ENCODE measurements around the gene EPHA4. TPM values are rescaled to one million over a fixed set of nuclear protein-coding genes. Genes with fewer than 3 reads are reported as not detected.
A peak's percentile ranks its signal among the peaks of the same experiment; 100 is the strongest.

Gene EPHA4
- total RNA-seq, 4 donors from 2014 or later = 3.5 to 16.5 (median 12.4) TPM

- no peaks in the 10 kb centered on the region for H3K9me3 ChIP-seq
- TF ChIP-seq CTCF (IDR thresholded peaks at IDR 0.05) = no peak
- no peak for TF ChIP-seq POLR2A (IDR thresholded peaks at IDR 0.05)
- no peaks in the 10 kb centered on the region for H3K4me1 ChIP-seq
- H3K27ac ChIP-seq = no peak overlapping the region
- no peak overlapping the region for H3K4me3 ChIP-seq
- no peak for DNase-seq
- no peaks in the 10 kb centered on the region for H3K27me3 ChIP-seq
- H3K36me3 ChIP-seq = no peaks in the 10 kb centered on the region
Measured at GRCh38 chr2:221561770-221562169, 10.3 kb downstream of the EPHA4 start.

DNA sequence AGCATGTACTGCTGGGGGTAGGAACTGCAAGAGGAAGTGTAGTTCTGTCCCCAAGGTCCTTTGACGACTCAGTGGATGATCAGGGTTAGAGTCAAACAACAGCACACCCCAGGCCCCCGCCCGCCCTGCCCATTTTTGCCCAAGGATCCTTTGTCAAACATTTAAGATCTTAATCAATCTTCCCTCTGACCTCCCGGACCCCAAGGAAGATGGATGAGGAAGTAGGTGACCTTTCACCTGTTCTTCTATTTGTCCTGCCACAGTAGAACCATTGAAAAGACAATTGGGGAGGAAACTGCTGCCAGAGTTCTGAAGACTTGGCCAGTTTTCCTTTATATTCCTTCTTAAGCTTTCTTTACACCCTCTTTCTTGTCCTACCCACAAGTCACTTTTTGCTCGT, 12.1 kb downstream of the EPHA4 start:
- peaks cover 0 to under 1% (median 0%) of the 10 kb centered on the region in 4 donors for H3K4me1 ChIP-seq
- no peak overlapping the region for H3K4me3 ChIP-seq
- H3K9me3 ChIP-seq = no peaks in the 10 kb centered on the region
- no peaks in the 10 kb centered on the region for H3K36me3 ChIP-seq
- no peak for TF ChIP-seq POLR2A (IDR thresholded peaks at IDR 0.05)
- no peak for TF ChIP-seq CTCF (IDR thresholded peaks at IDR 0.05)
- no peak for DNase-seq
- no peak overlapping the region for H3K27ac ChIP-seq
- H3K27me3 ChIP-seq = no peaks in the 10 kb centered on the region

DNA sequence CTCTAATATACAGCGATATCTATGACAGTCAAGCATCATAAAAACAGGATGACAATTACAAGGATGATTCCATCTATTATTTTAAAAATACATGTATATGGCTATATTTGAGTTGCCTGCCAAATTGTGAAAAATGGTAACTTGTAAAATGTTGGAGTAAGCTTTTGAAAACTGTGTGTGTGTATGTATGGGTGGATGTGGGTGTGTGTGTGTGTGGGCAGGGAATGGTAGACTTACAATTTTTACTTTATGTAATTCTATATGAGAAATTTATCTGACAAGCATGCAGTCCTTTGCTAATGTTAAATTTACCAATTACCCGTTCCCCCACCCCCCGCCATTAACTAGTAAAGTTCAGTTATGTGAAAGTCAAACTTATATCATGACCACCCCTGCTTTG, 14.0 kb downstream of the EPHA4 start:
- Histone ChIP-seq H3K4me3 (no peak overlapping the region), H3K27ac (no peak overlapping the region), H3K27me3 (no peaks in the 10 kb centered on the region), H3K4me1 (peaks cover 0 to 3% (median 0%) of the 10 kb centered on the region in 4 donors), H3K9me3 (no peaks in the 10 kb centered on the region), H3K36me3 (no peaks in the 10 kb centered on the region)
- TF ChIP-seq POLR2A (IDR thresholded peaks at IDR 0.05) = no peak
- no peak for TF ChIP-seq CTCF (IDR thresholded peaks at IDR 0.05)
- no peak for DNase-seq

- Histone ChIP-seq H3K4me3 (no peak overlapping the region), H3K9me3 (no peaks in the 10 kb centered on the region), H3K4me1 (peaks cover 0 to 3% (median 0%) of the 10 kb centered on the region in 4 donors), H3K36me3 (no peaks in the 10 kb centered on the region), H3K27ac (no peak overlapping the region), H3K27me3 (no peaks in the 10 kb centered on the region)
- TF ChIP-seq CTCF (IDR thresholded peaks at IDR 0.05) = no peak
- no peak for TF ChIP-seq POLR2A (IDR thresholded peaks at IDR 0.05)
- no peak for DNase-seq
Measured at GRCh38 chr2:221555494-221555846, 16.6 kb downstream of the EPHA4 start.

DNA sequence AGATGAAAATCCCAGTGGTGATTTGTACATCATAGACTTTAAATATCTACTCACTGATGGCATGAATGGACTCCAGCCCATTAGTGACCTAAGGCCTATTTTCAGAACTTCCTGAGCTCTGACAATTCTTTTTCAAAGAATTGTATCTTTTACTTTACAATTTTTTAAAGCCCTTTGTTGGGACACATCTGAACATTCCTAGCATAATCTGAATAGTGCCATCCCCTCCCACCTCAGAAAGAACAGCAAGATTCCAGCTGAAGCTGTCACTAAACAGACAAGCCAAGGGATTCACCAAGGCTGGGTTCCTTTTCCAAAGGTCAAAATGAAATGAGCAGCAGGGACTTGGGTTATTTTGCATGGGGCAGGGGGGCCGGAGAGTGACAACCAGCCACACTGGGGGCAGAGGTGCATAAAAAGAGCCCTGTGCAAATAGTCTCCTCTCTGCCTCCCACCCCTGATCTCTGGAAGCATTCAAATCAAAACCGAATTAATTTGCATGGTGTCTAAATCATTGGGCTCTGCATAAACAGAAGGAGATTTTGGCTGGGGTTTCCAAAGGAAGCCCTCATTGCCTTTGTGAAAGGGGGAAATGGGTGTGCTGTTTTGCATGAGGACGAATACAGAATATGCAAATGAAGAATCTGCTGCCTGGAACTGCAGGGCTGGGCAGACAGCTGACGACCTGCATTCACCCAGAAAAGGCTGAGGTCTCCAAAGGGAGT, 17.2 kb downstream of the EPHA4 start:
- peak overlapping the region in 1 of 4 donors; percentile 39 for H3K27ac ChIP-seq
- H3K9me3 ChIP-seq = no peaks in the 10 kb centered on the region
- DNase-seq = peak in 1 of 3 donors; percentile 30
- H3K27me3 ChIP-seq = no peaks in the 10 kb centered on the region
- peaks cover 0 to 3% (median 0%) of the 10 kb centered on the region in 4 donors for H3K4me1 ChIP-seq
- TF ChIP-seq CTCF (IDR thresholded peaks at IDR 0.05) = no peak
- no peaks in the 10 kb centered on the region for H3K36me3 ChIP-seq
- H3K4me3 ChIP-seq = no peak overlapping the region

All from Peyer's patch (tissue), 4 donors.